ENCODE measurements around the gene PDE10A.
"Not testable (repeated sequence)": the region's sequence is repeated elsewhere in the genome, so short reads cannot be mapped to it uniquely, and the experiment has no call there.

Gene PDE10A

GRCh38 chr6:165618891-165619290 is 44.1 kb downstream of the PDE10A start:
- not testable (repeated sequence) for DNase-seq

GRCh38 chr6:165618241-165618640 is 44.8 kb downstream of the PDE10A start:
- no peak for DNase-seq

GRCh38 chr6:165617528-165617927 is 45.5 kb downstream of the PDE10A start:
- no peak for DNase-seq

- DNase-seq = peak; percentile 65
Observed at GRCh38 chr6:165616116-165616515, 46.9 kb downstream of the PDE10A start.

GRCh38 chr6:165615636-165616035 is 47.4 kb downstream of the PDE10A start:
- peak; percentile 22 for DNase-seq

GRCh38 chr6:165611294-165611693 is 51.7 kb downstream of the PDE10A start:
- DNase-seq = no peak

- DNase-seq = not testable (repeated sequence)
Observed at GRCh38 chr6:165608577-165608976, 54.5 kb downstream of the PDE10A start.

GRCh38 chr6:165606740-165607008 is 56.4 kb downstream of the PDE10A start:
- no peak for DNase-seq

GRCh38 chr6:165605901-165606739 is 56.9 kb downstream of the PDE10A start:
- no peak for DNase-seq

GRCh38 chr6:165605182-165605875 is 57.7 kb downstream of the PDE10A start:
- DNase-seq = no peak

GRCh38 chr6:165602291-165602690 is 60.8 kb downstream of the PDE10A start:
- no peak for DNase-seq

- DNase-seq = no peak
Observed at GRCh38 chr6:165600606-165601005, 62.4 kb downstream of the PDE10A start.

GRCh38 chr6:165599596-165600487 is 63.2 kb downstream of the PDE10A start:
- no peak for DNase-seq

- DNase-seq = no peak
Observed at GRCh38 chr6:165599121-165599520, 63.9 kb downstream of the PDE10A start.

GRCh38 chr6:165597821-165598220 is 65.2 kb downstream of the PDE10A start:
- DNase-seq = no peak

GRCh38 chr6:165594584-165595333 is 68.3 kb downstream of the PDE10A start:
- no peak for DNase-seq

- DNase-seq = not testable (repeated sequence)
Observed at GRCh38 chr6:165592947-165593346, 70.1 kb downstream of the PDE10A start.

GRCh38 chr6:165588515-165588914 is 74.5 kb downstream of the PDE10A start:
- no peak for DNase-seq

GRCh38 chr6:165587206-165587605 is 75.8 kb downstream of the PDE10A start:
- DNase-seq = no peak

GRCh38 chr6:165586706-165587105 is 76.3 kb downstream of the PDE10A start:
- DNase-seq = no peak

- DNase-seq = no peak
Observed at GRCh38 chr6:165585060-165585459, 78.0 kb downstream of the PDE10A start.

GRCh38 chr6:165584541-165584940 is 78.5 kb downstream of the PDE10A start:
- DNase-seq = no peak

- no peak for DNase-seq
Observed at GRCh38 chr6:165581678-165582077, 81.4 kb downstream of the PDE10A start.

All from fibroblast of upper back skin (primary cell).